Endothelial cell of umbilical vein (primary cell): ENCODE measurements around the gene MYF6. TPM values are rescaled to one million over a fixed set of nuclear protein-coding genes. Genes with fewer than 3 reads are reported as not detected.

Experiments used
- BruUV-seq: library from RNA; stranded (reverse); fragments of 400-500 nt; replicated peaks from 2 replicates; lab custom pipeline; 2021; lab: Mats Ljungman, UMichigan
- CTCF ChIA-PET: fragments of 300-600, 350-600 bp; sonication (Branson Sonifier 250); formaldehyde crosslinking; loops from one replicate; lab custom pipeline; 2021; ENCODE audit warnings: antibody characterized with exemption, inconsistent platforms; lab: Charles Lee
- POLR2A ChIA-PET: fragments of 300-600, 350-600 bp; sonication (Branson Sonifier 250); formaldehyde crosslinking; loops from one replicate; lab custom pipeline; 2021; ENCODE audit warnings: antibody characterized with exemption, inconsistent platforms; lab: Charles Lee
- DNase-seq: peaks from one replicate; pipeline ENCODE4 v3.0.0-alpha.2; 2011; ENCODE audit warnings: low read depth, low spot score
- FAIRE-seq: peaks from 2 replicates; lab custom pipeline; 2011; peaks lifted over from hg19 to GRCh38; lab: Jason Lieb, UNC
- H2AFZ ChIP-seq: 2 replicates; pipeline ENCODE4 v1.6.0; 2012; ENCODE audit warnings: low read depth, low read length, control low read depth, inconsistent platforms
- H3K27ac ChIP-seq: 2 replicates; pipeline ENCODE4 v1.5.1; 2011; ENCODE audit warnings: low read depth, mild to moderate bottlenecking, control low read depth, low read length, moderate library complexity; ENCODE audit not compliant: insufficient read depth
- H3K27me3 ChIP-seq, 2 experiments: 2 replicates each; pipeline versions ENCODE4 v1.6.0 to v1.6.1; 2011; ENCODE audit warnings: low read length in 2 of 2, mixed read lengths in 1 of 2; ENCODE audit not compliant: control insufficient read depth in 2 of 2, insufficient read depth in 2 of 2
- H3K36me3 ChIP-seq, 2 experiments: 2 replicates in 1 of 2; 3 replicates in 1 of 2; pipeline ENCODE4 v1.5.1; 2011; ENCODE audit warnings: low read length in 2 of 2, mild to moderate bottlenecking in 1 of 2, moderate library complexity in 1 of 2; ENCODE audit not compliant: control insufficient read depth in 2 of 2, insufficient read depth in 2 of 2; ENCODE audit errors: extremely low read depth in 1 of 2
- H3K4me1 ChIP-seq: 3 replicates; pipeline ENCODE4 v1.5.1; 2011; ENCODE audit warnings: mild to moderate bottlenecking, low read length; ENCODE audit not compliant: control insufficient read depth, insufficient read depth; ENCODE audit errors: extremely low read depth
- H3K4me2 ChIP-seq: 2 replicates; pipeline ENCODE4 v1.6.1; 2011; ENCODE audit warnings: low read length, control low read depth, mixed read lengths; ENCODE audit not compliant: insufficient read depth
- H3K4me3 ChIP-seq, 3 experiments: fragments of 200-600 bp in 1 of 3; sonication (generic), shearing (Covaris generic) in 1 of 3; replicated peaks in 1 of 3; 2 replicates each; pipeline ENCODE4 v1.5.1; 2011 to 2016; ENCODE audit warnings: control low read depth in 3 of 3, low read length in 3 of 3, mild to moderate bottlenecking in 2 of 3, inconsistent platforms in 1 of 3, low read depth in 1 of 3, moderate library complexity in 1 of 3; ENCODE audit not compliant: insufficient read depth in 1 of 3
- H3K79me2 ChIP-seq: 2 replicates; pipeline ENCODE4 v1.6.0; 2012; ENCODE audit warnings: low read length, inconsistent platforms; ENCODE audit not compliant: control insufficient read depth, insufficient read depth
- H3K9ac ChIP-seq: replicated peaks from 2 replicates; pipeline ENCODE3; 2011; ENCODE audit warnings: low read length, control low read depth; ENCODE audit not compliant: insufficient read depth; ENCODE audit errors: extremely low read depth
- H3K9me1 ChIP-seq: replicated peaks from 3 replicates; pipeline ENCODE4 v1.6.0; 2011; ENCODE audit warnings: mild to moderate bottlenecking, low read length; ENCODE audit not compliant: control insufficient read depth, insufficient read depth; ENCODE audit errors: extremely low read depth
- H3K9me3 ChIP-seq: replicated peaks from 2 replicates; pipeline ENCODE4 v1.5.1; 2012; ENCODE audit warnings: low read length, inconsistent platforms; ENCODE audit not compliant: control insufficient read depth, insufficient read depth
- H4K20me1 ChIP-seq: replicated peaks from 2 replicates; pipeline ENCODE3; 2011; ENCODE audit warnings: mild to moderate bottlenecking, low read length; ENCODE audit not compliant: control insufficient read depth, insufficient read depth; ENCODE audit errors: extremely low read depth
- EZH2 ChIP-seq: IDR thresholded peaks from 2 replicates; pipeline ENCODE4 v1.6.1; 2012; ENCODE audit warnings: borderline replicate concordance, low read depth, mild to moderate bottlenecking, moderate library complexity, low read length, inconsistent platforms; ENCODE audit not compliant: severe bottlenecking
- FOS ChIP-seq: IDR thresholded peaks from 2 replicates; pipeline ENCODE4 v1.6.1; 2011; ENCODE audit warnings: mild to moderate bottlenecking, low read length, moderate library complexity, borderline replicate concordance; ENCODE audit not compliant: insufficient read depth
- GATA2 ChIP-seq: IDR thresholded peaks from 2 replicates; pipeline ENCODE4 v1.7.0; 2011; ENCODE audit warnings: low read depth, mild to moderate bottlenecking, moderate library complexity, mixed read lengths, low read length; ENCODE audit not compliant: insufficient read length, insufficient read depth
- JUN ChIP-seq: IDR thresholded peaks from 2 replicates; pipeline ENCODE4 v1.6.1; 2011; ENCODE audit warnings: borderline replicate concordance, low read depth; ENCODE audit not compliant: insufficient read length, insufficient read depth
- MYC ChIP-seq: IDR thresholded peaks from one replicate; pipeline ENCODE4 v1.6.1; 2011; ENCODE audit warnings: mild to moderate bottlenecking, low read depth, low read length
- POLR2A ChIP-seq: IDR thresholded peaks from 2 replicates; pipeline ENCODE4 v1.6.1; 2012; ENCODE audit warnings: low read depth, mild to moderate bottlenecking, control low read depth, low read length
- POLR2AphosphoS5 ChIP-seq: IDR thresholded peaks from 2 replicates; pipeline ENCODE4 v1.6.1; 2012; ENCODE audit warnings: low read depth, mild to moderate bottlenecking, control low read depth, low read length, moderate library complexity; ENCODE audit not compliant: insufficient read depth
- dilution Hi-C: fragments of 300-500 bp; cut with MboI; formaldehyde crosslinking; loops from one replicate; pipeline ENCODE4 v1.15.0; 2019; ENCODE audit warnings: low sequenced_read_pairs; ENCODE audit not compliant: extremely low pct_ligation_motif_present
- intact Hi-C: fragments of 100-400 bp; cut with micrococcal nuclease; formaldehyde crosslinking; loops from one replicate; pipeline ENCODE4 v1.10.0; 2022
- polyA plus RNA-seq, 4 experiments: library from polyadenylated mRNA; depleted of rRNA in 3 of 4; stranded (reverse) in 3 of 4; unstranded in 1 of 4; fragments of >200 nt; gene quantifications; 2 replicates each; pipeline versions ENCODE4 v1.2.1 to v1.2.3, GENCODE V29; 2011 to 2012; ENCODE audit warnings: missing spikeins in 1 of 4
- total RNA-seq: library from RNA; stranded (reverse); gene quantifications from 2 replicates; pipeline ENCODE4 v1.2.3, GENCODE V29; 2021
- TF ChIP-seq, protein P1 (sequence below), 2 donors: IDR thresholded peaks; 1 replicate in 1 of 2; 2 replicates in 1 of 2; pipeline ENCODE4 v1.5.1; 2011; ENCODE audit warnings: low read length in 2 of 2, mild to moderate bottlenecking in 2 of 2, moderate library complexity in 2 of 2, control low read depth in 1 of 2, inconsistent platforms in 1 of 2, low read depth in 1 of 2; ENCODE audit not compliant: insufficient read depth in 1 of 2; ENCODE audit errors: extremely low read depth in 1 of 2
- TF ChIP-seq, protein P2 (sequence below): IDR thresholded peaks from 2 replicates; pipeline ENCODE4 v1.6.1; 2011; ENCODE audit not compliant: insufficient read depth, insufficient read length

The MYF6 gene
- total and polyA plus RNA-seq, 2 donors (not counting 3 experiments of a cell fraction or from before 2014, with no cell fraction given): not detected

DNA sequence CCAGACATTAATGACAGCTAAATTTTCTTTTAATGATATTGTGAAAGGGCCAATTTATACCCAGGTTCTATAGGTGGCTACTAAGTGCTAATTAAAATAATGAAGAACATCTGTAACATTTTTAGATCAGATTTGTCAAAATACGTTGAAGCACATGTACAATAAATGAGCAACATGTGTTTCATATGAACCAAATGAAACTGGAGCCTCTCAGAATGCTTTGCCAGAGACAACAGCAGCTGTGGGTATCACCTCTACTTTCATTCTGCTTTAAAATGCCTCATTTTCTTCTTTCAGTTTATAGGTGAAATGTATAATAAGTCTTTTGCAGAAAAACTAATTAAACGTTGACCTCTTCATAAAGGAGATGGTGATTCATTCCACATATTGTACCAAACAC, 26.1 kb upstream of the MYF6 start:
- Histone ChIP-seq H3K4me2 (no peak overlapping the region), H3K9me1 (no peaks in the 10 kb centered on the region), H3K9ac (no peak overlapping the region), H3K27ac (no peak overlapping the region), H2AFZ (no peak overlapping the region), H4K20me1 (no peaks in the 10 kb centered on the region), H3K79me2 (no peaks in the 10 kb centered on the region), H3K27me3 (no peaks in the 10 kb centered on the region), H3K4me1 (no peaks in the 10 kb centered on the region), H3K9me3 (no peaks in the 10 kb centered on the region), H3K36me3 (no peaks in the 10 kb centered on the region), H3K4me3 (no peak overlapping the region)
- ChIA-PET POLR2A (no interaction called here), CTCF (interaction anchor here (0.9 kb wide), 1 partner anchor 10 kb away, joined by 3 read pairs; no protein-coding TSS in a partner anchor)
- FAIRE-seq (no peak), DNase-seq (no peak)
- TF ChIP-seq MYC: no peak
- TF ChIP-seq GATA2: no peak
- BruUV-seq: no TSS peak
- intact Hi-C loops (no loop called here), dilution Hi-C loops (no loop called here)

DNA sequence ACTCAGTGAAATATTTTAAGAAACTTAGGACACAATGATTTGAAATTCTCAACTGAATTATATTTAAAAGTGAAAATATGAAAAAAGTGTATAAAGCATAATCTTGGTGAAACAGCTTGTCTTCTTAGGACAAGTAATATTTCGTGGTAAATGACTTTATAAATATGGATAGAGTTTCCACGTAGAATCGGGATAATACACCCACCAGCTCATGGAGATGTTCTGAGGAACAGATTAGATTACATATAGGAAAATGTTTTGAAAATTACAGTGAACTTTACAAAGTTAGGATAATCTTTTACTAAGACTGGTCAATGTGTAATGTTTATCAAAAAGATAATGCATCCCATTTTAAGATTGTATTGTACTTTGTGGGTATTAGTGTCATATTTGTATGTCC, 25.6 kb upstream of the MYF6 start:
- Histone ChIP-seq H4K20me1 (no peaks in the 10 kb centered on the region), H3K27me3 (no peaks in the 10 kb centered on the region), H3K79me2 (no peaks in the 10 kb centered on the region), H3K9ac (no peak overlapping the region), H2AFZ (no peak overlapping the region), H3K4me1 (no peaks in the 10 kb centered on the region), H3K36me3 (no peaks in the 10 kb centered on the region), H3K9me1 (no peaks in the 10 kb centered on the region), H3K4me3 (no peak overlapping the region), H3K27ac (no peak overlapping the region), H3K9me3 (no peaks in the 10 kb centered on the region), H3K4me2 (no peak overlapping the region)
- TF ChIP-seq EZH2: no peak
- TF ChIP-seq, protein P1, sequence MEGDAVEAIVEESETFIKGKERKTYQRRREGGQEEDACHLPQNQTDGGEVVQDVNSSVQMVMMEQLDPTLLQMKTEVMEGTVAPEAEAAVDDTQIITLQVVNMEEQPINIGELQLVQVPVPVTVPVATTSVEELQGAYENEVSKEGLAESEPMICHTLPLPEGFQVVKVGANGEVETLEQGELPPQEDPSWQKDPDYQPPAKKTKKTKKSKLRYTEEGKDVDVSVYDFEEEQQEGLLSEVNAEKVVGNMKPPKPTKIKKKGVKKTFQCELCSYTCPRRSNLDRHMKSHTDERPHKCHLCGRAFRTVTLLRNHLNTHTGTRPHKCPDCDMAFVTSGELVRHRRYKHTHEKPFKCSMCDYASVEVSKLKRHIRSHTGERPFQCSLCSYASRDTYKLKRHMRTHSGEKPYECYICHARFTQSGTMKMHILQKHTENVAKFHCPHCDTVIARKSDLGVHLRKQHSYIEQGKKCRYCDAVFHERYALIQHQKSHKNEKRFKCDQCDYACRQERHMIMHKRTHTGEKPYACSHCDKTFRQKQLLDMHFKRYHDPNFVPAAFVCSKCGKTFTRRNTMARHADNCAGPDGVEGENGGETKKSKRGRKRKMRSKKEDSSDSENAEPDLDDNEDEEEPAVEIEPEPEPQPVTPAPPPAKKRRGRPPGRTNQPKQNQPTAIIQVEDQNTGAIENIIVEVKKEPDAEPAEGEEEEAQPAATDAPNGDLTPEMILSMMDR (IDR thresholded peaks at IDR 0.05; ENCODE audit: extremely low read depth in 1 of 2, insufficient read depth in 1 of 2, low read depth in 1 of 2, low read length in 2 of 2): no peak
- no peak for TF ChIP-seq JUN
- no peak for TF ChIP-seq POLR2AphosphoS5
- TF ChIP-seq POLR2A: no peak
- no peak for TF ChIP-seq FOS
- TF ChIP-seq, protein P2, sequence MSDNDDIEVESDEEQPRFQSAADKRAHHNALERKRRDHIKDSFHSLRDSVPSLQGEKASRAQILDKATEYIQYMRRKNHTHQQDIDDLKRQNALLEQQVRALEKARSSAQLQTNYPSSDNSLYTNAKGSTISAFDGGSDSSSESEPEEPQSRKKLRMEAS: no peak
- TF ChIP-seq MYC: no peak
- no peak for TF ChIP-seq GATA2
- DNase-seq: no peak
- CTCF ChIA-PET: interaction anchor here (0.9 to 1.0 kb wide), 2 partner anchors 9 to 209 kb away, joined by 3 to 4 read pairs; no protein-coding TSS in a partner anchor
- FAIRE-seq: no peak
- no TSS peak for BruUV-seq
- POLR2A ChIA-PET: no interaction called here
- dilution Hi-C loops: no loop called here
- intact Hi-C loops: no loop called here
